ENCODE measurements around the gene PRXL2C.

GRCh38 chr9:96607971-96608370, 47.1 kb downstream of the PRXL2C start:
- TF ChIP-seq EZH2 (IDR thresholded peaks at IDR 0.05; ENCODE audit: low read length, unreplicated experiment) (no peak), CTCF (conservative IDR thresholded peaks at IDR 0.05; ENCODE audit: low read depth, low read length) (no peak), EZH2phosphoT487 (IDR thresholded peaks at IDR 0.05; ENCODE audit: borderline replicate concordance, low read length) (no peak)
